ENCODE results near the gene SPDYE1.
A peak's percentile ranks its signal among the peaks of the same experiment; 100 is the strongest.
"Not testable (repeated sequence)": the region's sequence is repeated elsewhere in the genome, so short reads cannot be mapped to it uniquely, and the experiment has no call there.

DNA sequence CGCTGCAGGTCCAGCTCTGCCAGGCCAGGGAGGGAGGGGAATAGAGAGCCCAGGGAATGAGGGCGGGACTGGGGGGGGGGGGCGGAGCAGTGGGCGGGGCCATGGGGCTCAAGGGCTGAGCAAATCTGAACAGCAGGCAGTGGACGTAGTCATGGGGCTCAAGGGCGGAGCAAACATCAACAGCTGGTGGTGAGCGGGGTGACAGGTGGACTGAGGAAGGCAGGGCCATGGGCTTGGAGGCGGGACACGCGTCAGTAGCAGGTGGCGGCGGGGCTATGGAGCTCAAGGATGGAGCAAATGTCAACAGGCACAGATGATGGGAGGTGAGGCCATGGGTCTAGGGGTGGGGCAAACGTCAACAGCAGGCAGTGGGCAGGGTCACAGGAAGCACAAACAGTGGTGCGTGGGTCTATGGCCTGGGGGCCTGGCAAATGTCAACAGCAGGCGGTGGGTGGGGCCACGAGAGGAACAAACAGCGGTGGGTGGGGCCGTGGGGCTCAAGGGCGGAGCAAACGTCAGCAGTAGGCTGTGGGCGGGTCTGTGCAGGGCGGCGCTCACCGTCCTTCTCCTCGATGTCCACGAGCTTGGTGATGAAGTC, 41.4 kb downstream of the SPDYE1 start:
- TF ChIP-seq, protein P1, sequence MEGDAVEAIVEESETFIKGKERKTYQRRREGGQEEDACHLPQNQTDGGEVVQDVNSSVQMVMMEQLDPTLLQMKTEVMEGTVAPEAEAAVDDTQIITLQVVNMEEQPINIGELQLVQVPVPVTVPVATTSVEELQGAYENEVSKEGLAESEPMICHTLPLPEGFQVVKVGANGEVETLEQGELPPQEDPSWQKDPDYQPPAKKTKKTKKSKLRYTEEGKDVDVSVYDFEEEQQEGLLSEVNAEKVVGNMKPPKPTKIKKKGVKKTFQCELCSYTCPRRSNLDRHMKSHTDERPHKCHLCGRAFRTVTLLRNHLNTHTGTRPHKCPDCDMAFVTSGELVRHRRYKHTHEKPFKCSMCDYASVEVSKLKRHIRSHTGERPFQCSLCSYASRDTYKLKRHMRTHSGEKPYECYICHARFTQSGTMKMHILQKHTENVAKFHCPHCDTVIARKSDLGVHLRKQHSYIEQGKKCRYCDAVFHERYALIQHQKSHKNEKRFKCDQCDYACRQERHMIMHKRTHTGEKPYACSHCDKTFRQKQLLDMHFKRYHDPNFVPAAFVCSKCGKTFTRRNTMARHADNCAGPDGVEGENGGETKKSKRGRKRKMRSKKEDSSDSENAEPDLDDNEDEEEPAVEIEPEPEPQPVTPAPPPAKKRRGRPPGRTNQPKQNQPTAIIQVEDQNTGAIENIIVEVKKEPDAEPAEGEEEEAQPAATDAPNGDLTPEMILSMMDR (IDR thresholded peaks at IDR 0.05), result peak in 1 of 4 experiments; percentile 6
- not testable (repeated sequence) for TF ChIP-seq POLR2AphosphoS5, POLR2A (IDR thresholded peaks at IDR 0.05)

Data from prostate gland (tissue), 2 donors.